22Rv1 (cell line): ENCODE measurements around the gene GLTP.

ENCODE experiments used
- ZFX ChIP-seq: fragments of 450-650 bp; IDR thresholded peaks from 2 replicates; pipeline ENCODE4 v1.6.1; 2017; ENCODE audit warnings: antibody characterized with exemption, borderline replicate concordance
- TF ChIP-seq, protein P1 (sequence below): fragments of 450-650 bp; IDR thresholded peaks from 2 replicates; pipeline ENCODE4 v1.5.1; 2017; ENCODE audit warnings: mild to moderate bottlenecking

- TF ChIP-seq, protein P1, sequence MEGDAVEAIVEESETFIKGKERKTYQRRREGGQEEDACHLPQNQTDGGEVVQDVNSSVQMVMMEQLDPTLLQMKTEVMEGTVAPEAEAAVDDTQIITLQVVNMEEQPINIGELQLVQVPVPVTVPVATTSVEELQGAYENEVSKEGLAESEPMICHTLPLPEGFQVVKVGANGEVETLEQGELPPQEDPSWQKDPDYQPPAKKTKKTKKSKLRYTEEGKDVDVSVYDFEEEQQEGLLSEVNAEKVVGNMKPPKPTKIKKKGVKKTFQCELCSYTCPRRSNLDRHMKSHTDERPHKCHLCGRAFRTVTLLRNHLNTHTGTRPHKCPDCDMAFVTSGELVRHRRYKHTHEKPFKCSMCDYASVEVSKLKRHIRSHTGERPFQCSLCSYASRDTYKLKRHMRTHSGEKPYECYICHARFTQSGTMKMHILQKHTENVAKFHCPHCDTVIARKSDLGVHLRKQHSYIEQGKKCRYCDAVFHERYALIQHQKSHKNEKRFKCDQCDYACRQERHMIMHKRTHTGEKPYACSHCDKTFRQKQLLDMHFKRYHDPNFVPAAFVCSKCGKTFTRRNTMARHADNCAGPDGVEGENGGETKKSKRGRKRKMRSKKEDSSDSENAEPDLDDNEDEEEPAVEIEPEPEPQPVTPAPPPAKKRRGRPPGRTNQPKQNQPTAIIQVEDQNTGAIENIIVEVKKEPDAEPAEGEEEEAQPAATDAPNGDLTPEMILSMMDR: no peak
- no peak for TF ChIP-seq ZFX
Observed at GRCh38 chr12:109835827-109836226, 44.5 kb downstream of the GLTP start.
